Neural cell (in vitro differentiated cells): ENCODE measurements around the gene PDZRN3.

ENCODE experiments used
- CTCF ChIP-seq: fragments of 450-650 bp; IDR thresholded peaks from 2 replicates; pipeline ENCODE4 v1.5.1; 2014; ENCODE audit warnings: antibody characterized with exemption, mild to moderate bottlenecking, moderate library complexity; ENCODE audit not compliant: poor library complexity, severe bottlenecking
- EP300 ChIP-seq: fragments of 450-650 bp; conservative IDR thresholded peaks from 2 replicates; pipeline ENCODE4 v1.6.1; 2014; ENCODE audit warnings: antibody characterized with exemption, mild to moderate bottlenecking, moderate library complexity; ENCODE audit not compliant: poor library complexity, severe bottlenecking
- EZH2 ChIP-seq: fragments of 200-600, 300-800 bp; shearing (Covaris generic), sonication (generic); IDR thresholded peaks from 2 replicates; pipeline ENCODE4 v1.6.1; 2014; ENCODE audit warnings: antibody characterized with exemption, low read length, borderline replicate concordance, mild to moderate bottlenecking; ENCODE audit not compliant: insufficient read depth, poor library complexity, severe bottlenecking
- MXI1 ChIP-seq: fragments of 450-650 bp; conservative IDR thresholded peaks from 2 replicates; pipeline ENCODE4 v1.6.1; 2014; ENCODE audit warnings: antibody characterized with exemption, mild to moderate bottlenecking; ENCODE audit not compliant: poor library complexity, severe bottlenecking
- POLR2AphosphoS5 ChIP-seq: IDR thresholded peaks from 2 replicates; pipeline ENCODE4 v1.6.1; 2012
- REST ChIP-seq: IDR thresholded peaks from 2 replicates; pipeline ENCODE4 v1.6.1; 2012; ENCODE audit warnings: borderline replicate concordance

GRCh38 chr3:73365756-73366397 is 258.9 kb downstream of the PDZRN3 start:
- no peak for TF ChIP-seq CTCF
- TF ChIP-seq MXI1 = no peak
- TF ChIP-seq EZH2 = no peak
- TF ChIP-seq REST = no peak
- no peak for TF ChIP-seq EP300
- TF ChIP-seq POLR2AphosphoS5 = no peak
